Fibroblast of mammary gland (primary cell): ENCODE measurements around the gene NRXN3.

Experiments used
- DNase-seq: peaks from one replicate; pipeline ENCODE4 v3.0.0-alpha.2; 2010; ENCODE audit warnings: low read depth
- H3K4me3 ChIP-seq: 2 replicates; pipeline ENCODE4 v1.5.1; 2011; ENCODE audit warnings: low read depth, mild to moderate bottlenecking, low read length, moderate library complexity; ENCODE audit not compliant: control insufficient read depth
- CTCF ChIP-seq: conservative IDR thresholded peaks from 2 replicates; pipeline ENCODE4 v1.5.1; 2011; ENCODE audit warnings: low read depth, low read length, inconsistent platforms; ENCODE audit not compliant: control insufficient read depth, insufficient read depth

The NRXN3 gene

GRCh38 chr14:78700236-78700635, 530.1 kb downstream of the NRXN3 start:
- H3K4me3 ChIP-seq = no peak overlapping the region
- peak; percentile 23 for TF ChIP-seq CTCF
- no peak for DNase-seq

GRCh38 chr14:78701246-78701645, 531.1 kb downstream of the NRXN3 start:
- DNase-seq = peak; percentile 41
- TF ChIP-seq CTCF = no peak
- H3K4me3 ChIP-seq = no peak overlapping the region

- no peak overlapping the region for H3K4me3 ChIP-seq
- TF ChIP-seq CTCF = no peak
- DNase-seq = no peak
Observed at GRCh38 chr14:78704965-78705364, 534.8 kb downstream of the NRXN3 start.

GRCh38 chr14:78705989-78706388, 535.8 kb downstream of the NRXN3 start:
- no peak for DNase-seq
- TF ChIP-seq CTCF = no peak

GRCh38 chr14:78709795-78710557, 539.8 kb downstream of the NRXN3 start:
- H3K4me3 ChIP-seq = no peak overlapping the region
- DNase-seq = no peak
- no peak for TF ChIP-seq CTCF

More at GRCh38 chr14:78705989-78706388, 535.8 kb downstream of the NRXN3 start:
- H3K4me3 ChIP-seq = no peak overlapping the region

- TF ChIP-seq CTCF = no peak
- no peak overlapping the region for H3K4me3 ChIP-seq
- DNase-seq = no peak
Observed at GRCh38 chr14:78710963-78711362, 540.8 kb downstream of the NRXN3 start.
